ENCODE measurements around the gene CDK5RAP2.
"Not testable (repeated sequence)": the region's sequence is repeated elsewhere in the genome, so short reads cannot be mapped to it uniquely, and the experiment has no call there.

CDK5RAP2 gene

GRCh38 chr9:120552210-120552704, 27.7 kb downstream of the CDK5RAP2 start:
- H3K4me1 Mint-ChIP-seq; ATAC-seq (ENCODE audit: low read depth); H3K27ac Mint-ChIP-seq; DNase-seq (ENCODE audit: low spot score in 2 of 2); H3K27me3 Mint-ChIP-seq; H3K9me3 Mint-ChIP-seq; H3K4me3 Mint-ChIP-seq: not testable (repeated sequence)
- peaks cover 32% of the 10 kb centered on the region for H3K36me3 Mint-ChIP-seq

GRCh38 chr9:120545701-120546550, 34.0 kb downstream of the CDK5RAP2 start:
- no peaks in the 10 kb centered on the region for H3K27me3 Mint-ChIP-seq
- no peaks in the 10 kb centered on the region for H3K4me1 Mint-ChIP-seq
- H3K4me3 Mint-ChIP-seq = no peak overlapping the region
- H3K36me3 Mint-ChIP-seq = peaks cover 46% of the 10 kb centered on the region
- H3K27ac Mint-ChIP-seq = no peak overlapping the region
- no peak for ATAC-seq (ENCODE audit: low read depth)
- no peaks in the 10 kb centered on the region for H3K9me3 Mint-ChIP-seq
- no peak for DNase-seq (ENCODE audit: low spot score in 2 of 2)

- no peaks in the 10 kb centered on the region for H3K27me3 Mint-ChIP-seq
- H3K4me3 Mint-ChIP-seq = no peak overlapping the region
- no peaks in the 10 kb centered on the region for H3K9me3 Mint-ChIP-seq
- DNase-seq (ENCODE audit: low spot score in 2 of 2) (no peak), ATAC-seq (ENCODE audit: low read depth) (no peak)
- peaks cover 55% of the 10 kb centered on the region for H3K36me3 Mint-ChIP-seq
- H3K4me1 Mint-ChIP-seq = no peaks in the 10 kb centered on the region
- H3K27ac Mint-ChIP-seq = no peak overlapping the region
These were observed 35.5 kb downstream of the CDK5RAP2 start for GRCh38 chr9:120544441-120544840.

- ATAC-seq (ENCODE audit: low read depth) (no peak), DNase-seq (ENCODE audit: low spot score in 2 of 2) (no peak)
- H3K27ac Mint-ChIP-seq = no peak overlapping the region
- no peaks in the 10 kb centered on the region for H3K4me1 Mint-ChIP-seq
- peaks cover 57% of the 10 kb centered on the region for H3K36me3 Mint-ChIP-seq
- H3K27me3 Mint-ChIP-seq = no peaks in the 10 kb centered on the region
- H3K9me3 Mint-ChIP-seq = no peaks in the 10 kb centered on the region
- H3K4me3 Mint-ChIP-seq = no peak overlapping the region
These were observed 37.1 kb downstream of the CDK5RAP2 start for GRCh38 chr9:120542701-120543490.

GRCh38 chr9:120541921-120542320, 38.0 kb downstream of the CDK5RAP2 start:
- H3K36me3 Mint-ChIP-seq = peaks cover 59% of the 10 kb centered on the region
- no peak for ATAC-seq (ENCODE audit: low read depth)
- no peak overlapping the region for H3K27ac Mint-ChIP-seq
- no peaks in the 10 kb centered on the region for H3K4me1 Mint-ChIP-seq
- no peak for DNase-seq (ENCODE audit: low spot score in 2 of 2)
- no peaks in the 10 kb centered on the region for H3K9me3 Mint-ChIP-seq
- H3K27me3 Mint-ChIP-seq = no peaks in the 10 kb centered on the region
- H3K4me3 Mint-ChIP-seq = no peak overlapping the region

GRCh38 chr9:120539951-120540350, 40.0 kb downstream of the CDK5RAP2 start:
- ATAC-seq (ENCODE audit: low read depth) (no peak), DNase-seq (ENCODE audit: low spot score in 2 of 2) (no peak)
- Mint-ChIP-seq H3K27me3 (no peaks in the 10 kb centered on the region), H3K27ac (no peak overlapping the region), H3K4me3 (no peak overlapping the region), H3K4me1 (no peaks in the 10 kb centered on the region), H3K9me3 (no peaks in the 10 kb centered on the region), H3K36me3 (peaks cover 68% of the 10 kb centered on the region)

- Mint-ChIP-seq H3K4me3 (no peak overlapping the region), H3K36me3 (peaks cover 68% of the 10 kb centered on the region), H3K27me3 (no peaks in the 10 kb centered on the region), H3K27ac (no peak overlapping the region), H3K4me1 (no peaks in the 10 kb centered on the region), H3K9me3 (no peaks in the 10 kb centered on the region)
- DNase-seq (ENCODE audit: low spot score in 2 of 2) (no peak), ATAC-seq (ENCODE audit: low read depth) (no peak)
These were observed 41.6 kb downstream of the CDK5RAP2 start for GRCh38 chr9:120538339-120538738.

- Mint-ChIP-seq H3K27me3 (no peaks in the 10 kb centered on the region), H3K27ac (no peak overlapping the region), H3K9me3 (no peaks in the 10 kb centered on the region), H3K36me3 (peaks cover 70% of the 10 kb centered on the region), H3K4me3 (no peak overlapping the region), H3K4me1 (no peaks in the 10 kb centered on the region)
- DNase-seq (ENCODE audit: low spot score in 2 of 2) (no peak), ATAC-seq (ENCODE audit: low read depth) (no peak)
These were observed 42.9 kb downstream of the CDK5RAP2 start for GRCh38 chr9:120536949-120537640.

- Mint-ChIP-seq H3K27ac (no peak overlapping the region), H3K36me3 (peaks cover 73% of the 10 kb centered on the region), H3K4me1 (no peaks in the 10 kb centered on the region), H3K4me3 (no peak overlapping the region), H3K27me3 (no peaks in the 10 kb centered on the region), H3K9me3 (peaks cover 1% of the 10 kb centered on the region)
- no peak for DNase-seq (ENCODE audit: low spot score in 2 of 2)
- no peak for ATAC-seq (ENCODE audit: low read depth)
These were observed 43.9 kb downstream of the CDK5RAP2 start for GRCh38 chr9:120536094-120536493.

- H3K4me3 Mint-ChIP-seq = no peak overlapping the region
- no peaks in the 10 kb centered on the region for H3K27me3 Mint-ChIP-seq
- H3K27ac Mint-ChIP-seq = no peak overlapping the region
- no peak for ATAC-seq (ENCODE audit: low read depth)
- H3K36me3 Mint-ChIP-seq = peaks cover 75% of the 10 kb centered on the region
- no peaks in the 10 kb centered on the region for H3K4me1 Mint-ChIP-seq
- DNase-seq (ENCODE audit: low spot score in 2 of 2) = no peak
- H3K9me3 Mint-ChIP-seq = peaks cover 3% of the 10 kb centered on the region
These were observed 45.7 kb downstream of the CDK5RAP2 start for GRCh38 chr9:120534266-120534665.

GRCh38 chr9:120532891-120533290, 47.1 kb downstream of the CDK5RAP2 start:
- Mint-ChIP-seq H3K36me3 (peaks cover 76% of the 10 kb centered on the region), H3K4me1 (no peaks in the 10 kb centered on the region), H3K27me3 (no peaks in the 10 kb centered on the region), H3K9me3 (peaks cover 3% of the 10 kb centered on the region), H3K4me3 (no peak overlapping the region), H3K27ac (no peak overlapping the region)
- no peak for ATAC-seq (ENCODE audit: low read depth)
- DNase-seq (ENCODE audit: low spot score in 2 of 2) = no peak

- no peaks in the 10 kb centered on the region for H3K27me3 Mint-ChIP-seq
- peaks cover 3% of the 10 kb centered on the region for H3K9me3 Mint-ChIP-seq
- no peak for DNase-seq (ENCODE audit: low spot score in 2 of 2)
- no peaks in the 10 kb centered on the region for H3K4me1 Mint-ChIP-seq
- no peak for ATAC-seq (ENCODE audit: low read depth)
- peaks cover 79% of the 10 kb centered on the region for H3K36me3 Mint-ChIP-seq
- no peak overlapping the region for H3K4me3 Mint-ChIP-seq
- no peak overlapping the region for H3K27ac Mint-ChIP-seq
These were observed 47.5 kb downstream of the CDK5RAP2 start for GRCh38 chr9:120532475-120532874.

- Mint-ChIP-seq H3K27ac (no peak overlapping the region), H3K4me1 (peaks cover 2% of the 10 kb centered on the region), H3K27me3 (no peaks in the 10 kb centered on the region), H3K36me3 (peaks cover 80% of the 10 kb centered on the region), H3K9me3 (peaks cover 3% of the 10 kb centered on the region), H3K4me3 (no peak overlapping the region)
- DNase-seq (ENCODE audit: low spot score in 2 of 2) = no peak
- no peak for ATAC-seq (ENCODE audit: low read depth)
These were observed 48.2 kb downstream of the CDK5RAP2 start for GRCh38 chr9:120531683-120532300.

Data from memory B cell (primary cell).